HG03045 (cell line): Measurements from ENCODE around the gene FNBP1L.

ENCODE experiments used
- ATAC-seq: cut with Tn5 transposase; IDR thresholded peaks from one replicate; pipeline ENCODE4 v1.9.1; 2021; ENCODE audit warnings: mild to moderate bottlenecking, moderate library complexity; ENCODE audit not compliant: unreplicated experiment

FNBP1L gene

GRCh38 chr1:93447481-93448291 lies at the start of gene FNBP1L:
Gene FNBP1L, plus strand, starts transcription at chr1:93448118. Its CDS starts 164 bp downstream, at chr1:93448282.
- peak; percentile 43 for ATAC-seq

- ATAC-seq, result no peak
These were observed 48.1 kb upstream of the FNBP1L start for GRCh38 chr1:93399781-93400180.

GRCh38 chr1:93408203-93408602 lies 39.7 kb upstream of the FNBP1L start:
- ATAC-seq, result no peak

GRCh38 chr1:93411000-93411399 lies 36.9 kb upstream of the FNBP1L start:
- ATAC-seq, result no peak

- no peak for ATAC-seq
These were observed 33.2 kb upstream of the FNBP1L start for GRCh38 chr1:93414749-93415148.

GRCh38 chr1:93415296-93415695 lies 32.6 kb upstream of the FNBP1L start:
- ATAC-seq, result no peak

- ATAC-seq, result no peak
These were observed 31.7 kb upstream of the FNBP1L start for GRCh38 chr1:93416183-93416582.

- ATAC-seq, result no peak
These were observed 28.6 kb upstream of the FNBP1L start for GRCh38 chr1:93419344-93419743.

- ATAC-seq, result no peak
These were observed 27.5 kb upstream of the FNBP1L start for GRCh38 chr1:93420400-93420799.

- ATAC-seq, result no peak
These were observed 21.7 kb upstream of the FNBP1L start for GRCh38 chr1:93426181-93426580.

GRCh38 chr1:93427656-93428055 lies 20.3 kb upstream of the FNBP1L start:
- no peak for ATAC-seq

- no peak for ATAC-seq
These were observed 14.4 kb upstream of the FNBP1L start for GRCh38 chr1:93433407-93433961.

GRCh38 chr1:93434088-93434487 lies 13.8 kb upstream of the FNBP1L start:
- ATAC-seq, result no peak

GRCh38 chr1:93434987-93435386 lies 12.9 kb upstream of the FNBP1L start:
- ATAC-seq, result no peak

- no peak for ATAC-seq
These were observed 12.5 kb upstream of the FNBP1L start for GRCh38 chr1:93435443-93435842.

- no peak for ATAC-seq
These were observed 11.4 kb upstream of the FNBP1L start for GRCh38 chr1:93436496-93436895.

GRCh38 chr1:93437976-93438605 lies 9.8 kb upstream of the FNBP1L start:
- no peak for ATAC-seq

GRCh38 chr1:93438716-93439115 lies 9.2 kb upstream of the FNBP1L start:
- ATAC-seq, result no peak

GRCh38 chr1:93440272-93440671 lies 7.6 kb upstream of the FNBP1L start:
- ATAC-seq, result no peak

- ATAC-seq, result no peak
These were observed 7.2 kb upstream of the FNBP1L start for GRCh38 chr1:93440706-93441105.

- no peak for ATAC-seq
These were observed 6.3 kb upstream of the FNBP1L start for GRCh38 chr1:93441589-93441988.

GRCh38 chr1:93442008-93442666 lies 5.8 kb upstream of the FNBP1L start:
- ATAC-seq, result no peak
